GM23338 (cell line): ENCODE measurements around the gene TRPV5.

Experiments used
- CREB1 ChIP-seq: fragments of 250-450 bp; sonication (Bioruptor Pico); IDR thresholded peaks from 2 replicates; pipeline ENCODE4 v1.5.0; 2020; ENCODE audit warnings: low read depth, mild to moderate bottlenecking, moderate library complexity
- EZH2 ChIP-seq: fragments of 200-600 bp; sonication (generic); IDR thresholded peaks from one replicate; pipeline ENCODE4 v1.8.0; 2017; ENCODE audit warnings: antibody characterized with exemption, mild to moderate bottlenecking, low read depth; ENCODE audit not compliant: unreplicated experiment
- EZH2phosphoT487 ChIP-seq: fragments of 200-600 bp; sonication (generic); IDR thresholded peaks from one replicate; pipeline ENCODE4 v1.8.1; 2018; ENCODE audit warnings: antibody characterized with exemption; ENCODE audit not compliant: unreplicated experiment
- POLR2AphosphoS5 ChIP-seq: IDR thresholded peaks from 2 replicates; pipeline ENCODE4 v1.6.1; 2016; ENCODE audit warnings: antibody characterized with exemption, low read depth
- TF ChIP-seq, protein P1 (sequence below), 2 experiments: fragments of 200-600 bp in 1 of 2; sonication (generic) in 1 of 2; conservative IDR thresholded peaks; 2 replicates each; pipeline versions ENCODE4 v1.5.1 to v1.6.1; 2016 to 2017; ENCODE audit warnings: antibody characterized with exemption in 2 of 2, low read depth in 2 of 2, mild to moderate bottlenecking in 2 of 2, moderate library complexity in 1 of 2

DNA sequence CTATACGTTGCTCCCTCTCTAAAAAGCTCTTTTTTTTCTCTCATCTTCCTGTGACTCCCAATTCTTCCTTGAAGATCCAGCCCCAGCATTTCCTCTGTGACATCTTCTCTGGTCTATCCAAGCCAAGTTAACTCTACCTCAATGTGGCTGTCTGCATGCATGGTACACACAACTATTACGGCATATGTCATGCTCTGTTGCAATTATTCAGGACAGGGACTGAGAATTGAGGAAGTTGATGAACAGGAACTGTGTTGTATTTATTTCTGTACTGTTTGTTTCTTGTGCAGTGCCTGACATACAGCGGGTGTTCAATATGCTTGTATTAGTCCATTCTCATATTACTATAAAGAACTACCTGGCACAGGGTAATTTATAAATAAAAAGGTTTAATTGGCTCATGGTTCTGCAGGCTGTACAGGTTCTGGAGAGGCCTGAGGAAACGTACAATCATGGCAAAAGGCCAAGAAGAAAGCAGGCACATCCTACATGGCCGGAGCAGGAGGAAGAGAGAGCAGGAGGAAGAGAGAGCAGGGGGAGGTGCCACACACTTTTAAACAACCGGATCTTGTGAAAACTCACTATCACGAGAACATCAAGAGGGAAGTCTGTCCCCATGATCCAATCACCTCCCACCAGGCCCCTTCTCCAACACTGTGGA lies 6.3 kb downstream of the TRPV5 start:
- TF ChIP-seq, protein P1, sequence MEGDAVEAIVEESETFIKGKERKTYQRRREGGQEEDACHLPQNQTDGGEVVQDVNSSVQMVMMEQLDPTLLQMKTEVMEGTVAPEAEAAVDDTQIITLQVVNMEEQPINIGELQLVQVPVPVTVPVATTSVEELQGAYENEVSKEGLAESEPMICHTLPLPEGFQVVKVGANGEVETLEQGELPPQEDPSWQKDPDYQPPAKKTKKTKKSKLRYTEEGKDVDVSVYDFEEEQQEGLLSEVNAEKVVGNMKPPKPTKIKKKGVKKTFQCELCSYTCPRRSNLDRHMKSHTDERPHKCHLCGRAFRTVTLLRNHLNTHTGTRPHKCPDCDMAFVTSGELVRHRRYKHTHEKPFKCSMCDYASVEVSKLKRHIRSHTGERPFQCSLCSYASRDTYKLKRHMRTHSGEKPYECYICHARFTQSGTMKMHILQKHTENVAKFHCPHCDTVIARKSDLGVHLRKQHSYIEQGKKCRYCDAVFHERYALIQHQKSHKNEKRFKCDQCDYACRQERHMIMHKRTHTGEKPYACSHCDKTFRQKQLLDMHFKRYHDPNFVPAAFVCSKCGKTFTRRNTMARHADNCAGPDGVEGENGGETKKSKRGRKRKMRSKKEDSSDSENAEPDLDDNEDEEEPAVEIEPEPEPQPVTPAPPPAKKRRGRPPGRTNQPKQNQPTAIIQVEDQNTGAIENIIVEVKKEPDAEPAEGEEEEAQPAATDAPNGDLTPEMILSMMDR (conservative IDR thresholded peaks at IDR 0.05; ENCODE audit: low read depth in 2 of 2) = no peak
- TF ChIP-seq EZH2phosphoT487 = no peak
- TF ChIP-seq POLR2AphosphoS5 = no peak
- no peak for TF ChIP-seq CREB1
- no peak for TF ChIP-seq EZH2
